ENCODE measurements around the gene CAPG.

CAPG gene

GRCh38 chr2:85438201-85439024 is 28.2 kb upstream of the CAPG start:
- no peak for DNase-seq (ENCODE audit: low read depth in 3 of 3)

- DNase-seq (ENCODE audit: low read depth in 3 of 3), result peak; percentile 50 to 69 (median 51)
These were observed 27.5 kb upstream of the CAPG start for GRCh38 chr2:85437488-85438200.

- no peak for DNase-seq (ENCODE audit: low read depth in 3 of 3)
These were observed 26.8 kb upstream of the CAPG start for GRCh38 chr2:85436836-85437487.

- DNase-seq (ENCODE audit: low read depth in 3 of 3), result no peak
These were observed 26.0 kb upstream of the CAPG start for GRCh38 chr2:85435981-85436835.

GRCh38 chr2:85435220-85435958 is 25.2 kb upstream of the CAPG start:
- DNase-seq (ENCODE audit: low read depth in 3 of 3), result no peak

- DNase-seq (ENCODE audit: low read depth in 3 of 3), result no peak
These were observed 24.5 kb upstream of the CAPG start for GRCh38 chr2:85434696-85435095.

GRCh38 chr2:85433511-85434089 is 23.4 kb upstream of the CAPG start:
- no peak for DNase-seq (ENCODE audit: low read depth in 3 of 3)

GRCh38 chr2:85431570-85432205 is 21.5 kb upstream of the CAPG start:
- no peak for DNase-seq (ENCODE audit: low read depth in 3 of 3)

- no peak for DNase-seq (ENCODE audit: low read depth in 3 of 3)
These were observed 20.8 kb upstream of the CAPG start for GRCh38 chr2:85430752-85431569.

- no peak for DNase-seq (ENCODE audit: low read depth in 3 of 3)
These were observed 19.7 kb upstream of the CAPG start for GRCh38 chr2:85429924-85430289.

- DNase-seq (ENCODE audit: low read depth in 3 of 3), result no peak
These were observed 19.2 kb upstream of the CAPG start for GRCh38 chr2:85429213-85429923.

- no peak for DNase-seq (ENCODE audit: low read depth in 3 of 3)
These were observed 18.2 kb upstream of the CAPG start for GRCh38 chr2:85428343-85428881.

GRCh38 chr2:85427300-85427835 is 17.2 kb upstream of the CAPG start:
- no peak for DNase-seq (ENCODE audit: low read depth in 3 of 3)

- DNase-seq (ENCODE audit: low read depth in 3 of 3), result no peak
These were observed 15.4 kb upstream of the CAPG start for GRCh38 chr2:85425588-85425987.

- DNase-seq (ENCODE audit: low read depth in 3 of 3), result no peak
These were observed 13.4 kb upstream of the CAPG start for GRCh38 chr2:85423525-85423924.

GRCh38 chr2:85422072-85422457 is 11.9 kb upstream of the CAPG start:
- no peak for DNase-seq (ENCODE audit: low read depth in 3 of 3)

GRCh38 chr2:85421260-85422071 is 11.3 kb upstream of the CAPG start:
- DNase-seq (ENCODE audit: low read depth in 3 of 3), result no peak
